Motor neuron (in vitro differentiated cells): ENCODE data around the gene BPI. TPM values are rescaled to one million over a fixed set of nuclear protein-coding genes. Genes with fewer than 3 reads are reported as not detected.
"Not testable (repeated sequence)": the region's sequence is repeated elsewhere in the genome, so short reads cannot be mapped to it uniquely, and the experiment has no call there.

Source experiments
- ATAC-seq, 8 experiments: fragments of 200-7000 bp; cut with Tn5 transposase; replicated peaks in 6 of 8; 2 replicates each; pipeline ENCODE4 v1.8.0; 2021; ENCODE audit warnings: mild to moderate bottlenecking in 8 of 8, moderate library complexity in 8 of 8
- H3K27ac ChIP-seq, 2 donors: fragments of 250-450 bp; sonication (Bioruptor Pico); 2 replicates each; pipeline ENCODE4 v1.9.0; 2021; ENCODE audit warnings: antibody characterized with exemption in 2 of 2, mild to moderate bottlenecking in 2 of 2, moderate library complexity in 1 of 2
- H3K4me1 ChIP-seq, 2 donors: fragments of 250-450 bp; sonication (Bioruptor Pico); replicated peaks in 1 of 2; 2 replicates each; pipeline ENCODE4 v1.6.1; 2021; ENCODE audit warnings: antibody characterized with exemption in 2 of 2, mild to moderate bottlenecking in 2 of 2, moderate library complexity in 1 of 2
- H3K4me3 ChIP-seq, 5 donors: fragments of 250-450 bp; sonication (Bioruptor Pico); 2 replicates each; pipeline ENCODE4 v1.9.0; 2021; ENCODE audit warnings: antibody characterized with exemption in 5 of 5, mild to moderate bottlenecking in 5 of 5, moderate library complexity in 4 of 5
- WGBS, 10 experiments: fragments of 450-650 bp; shearing (Covaris generic); methylation state at CpG; one replicate each; pipeline ENCODE4 v1.0.0; 2022; 5-methylcytosine and 5-hydroxymethylcytosine counted together
- in situ Hi-C, 9 experiments: fragments of 400-800 bp; cut with MboI; loops; one replicate each; pipeline ENCODE4 v1.15.0; 2021; ENCODE audit warnings: low sequenced_read_pairs in 9 of 9, low pct_unique_long_range_greater_than_20kb in 2 of 9; ENCODE audit not compliant: unreplicated experiment in 9 of 9
- total RNA-seq, 8 experiments: library from RNA; unstranded; fragments of 300-600 nt; gene quantifications; 2 replicates each; pipeline versions ENCODE4 v1.2.3 to v1.2.4, GENCODE V29; 2022

Gene BPI
- total RNA-seq, 8 experiments from 2014 or later = 0.05 to 2.4 (median 0.64) TPM; not detected in 4

- Histone ChIP-seq H3K4me1 (peaks cover 3 to 6% of the 10 kb centered on the region in 2 donors), H3K4me3 (no peak overlapping the region), H3K27ac (no peak overlapping the region)
- in situ Hi-C loops = no loop called here
- WGBS, 10 experiments = 42 to 89% (median 78%) methylated on average over 2 to 7 of the region's 8 CpGs
- ATAC-seq = no peak
Measured at GRCh38 chr20:38331814-38332213, 27.9 kb downstream of the BPI start.

GRCh38 chr20:38334016-38334415, 30.1 kb downstream of the BPI start:
- in situ Hi-C loops = no loop called here
- Histone ChIP-seq H3K4me1 (peaks cover 6% of the 10 kb centered on the region in 2 donors), H3K27ac (no peak overlapping the region), H3K4me3 (no peak overlapping the region)
- ATAC-seq = no peak
- 47 to 100% (median 93%) methylated on average over 1 to 3 of the region's 8 CpGs; no CpG with 5 or more reads in 5 of the 10 experiments for WGBS, 10 experiments

GRCh38 chr20:38336726-38337125, 32.8 kb downstream of the BPI start:
- Histone ChIP-seq H3K4me3 (no peak overlapping the region), H3K27ac (no peak overlapping the region), H3K4me1 (peaks cover 7% of the 10 kb centered on the region in 2 donors)
- 10 to 83% (median 69%) methylated on average over 1 to 4 of the region's 7 CpGs; no CpG with 5 or more reads in 4 of the 10 experiments for WGBS, 10 experiments
- no peak for ATAC-seq
- in situ Hi-C loops = no loop called here

- H3K4me3 ChIP-seq = no peak overlapping the region
- peak in 4 of 8 experiments; percentile 58 to 72 (median 63) for ATAC-seq
Measured at GRCh38 chr20:38337561-38338140, 33.7 kb downstream of the BPI start.

GRCh38 chr20:38338849-38339520, 35.0 kb downstream of the BPI start:
- no peak overlapping the region for H3K4me3 ChIP-seq
- WGBS, 10 experiments = 41 to 100% (median 60%) methylated on average over 1 to 5 of the region's 7 CpGs; no CpG with 5 or more reads in 2 of the 10 experiments
- H3K4me1 ChIP-seq = peaks cover 28 to 29% of the 10 kb centered on the region in 2 donors
- in situ Hi-C loops = no loop called here
- ATAC-seq = no peak
- no peak overlapping the region for H3K27ac ChIP-seq

More at GRCh38 chr20:38337561-38338140, 33.7 kb downstream of the BPI start:
- H3K27ac ChIP-seq = no peak overlapping the region
- H3K4me1 ChIP-seq = peaks cover 14 to 16% of the 10 kb centered on the region in 2 donors
- 15 to 100% (median 100%) methylated on average over 1 to 6 of the region's 6 CpGs; no CpG with 5 or more reads in 3 of the 10 experiments for WGBS, 10 experiments
- in situ Hi-C loops = no loop called here

GRCh38 chr20:38339521-38339896, 35.6 kb downstream of the BPI start:
- H3K4me3 ChIP-seq, H3K27ac ChIP-seq, in situ Hi-C loops, ATAC-seq: not testable (repeated sequence)
- H3K4me1 ChIP-seq = peaks cover 30 to 31% of the 10 kb centered on the region in 2 donors
- 32 to 100% (median 94%) methylated on average over 1 to 8 of the region's 8 CpGs for WGBS, 10 experiments

- Histone ChIP-seq H3K4me1 (peaks cover 30 to 31% of the 10 kb centered on the region in 2 donors), H3K4me3 (no peak overlapping the region), H3K27ac (no peak overlapping the region)
- WGBS, 10 experiments = 0 to 95% (median 46%) methylated on average over 1 to 3 of the region's 3 CpGs; no CpG with 5 or more reads in 2 of the 10 experiments
- in situ Hi-C loops = no loop called here
- no peak for ATAC-seq
Measured at GRCh38 chr20:38339997-38340396, 36.0 kb downstream of the BPI start.

- no peak overlapping the region for H3K4me3 ChIP-seq
- 0 to 94% (median 78%) methylated on average over 1 to 4 of the region's 6 CpGs; no CpG with 5 or more reads in 4 of the 10 experiments for WGBS, 10 experiments
- peaks cover 30 to 31% of the 10 kb centered on the region in 2 donors for H3K4me1 ChIP-seq
- H3K27ac ChIP-seq = no peak overlapping the region
- in situ Hi-C loops = no loop called here
- ATAC-seq = no peak
Measured at GRCh38 chr20:38340693-38341092, 36.7 kb downstream of the BPI start.

- Histone ChIP-seq H3K4me3 (no peak overlapping the region), H3K4me1 (peaks cover 24 to 26% of the 10 kb centered on the region in 2 donors), H3K27ac (peak overlapping the region in 1 of 2 donors; percentile 6)
- ATAC-seq = peak in 3 of 8 experiments; percentile 37 to 62 (median 53)
- 4 to 72% (median 14%) methylated on average over 2 to 5 of the region's 7 CpGs; no CpG with 5 or more reads in 3 of the 10 experiments for WGBS, 10 experiments
- in situ Hi-C loops = no loop called here
Measured at GRCh38 chr20:38342216-38342615, 38.3 kb downstream of the BPI start.

- in situ Hi-C loops = no loop called here
- no peak for ATAC-seq
- Histone ChIP-seq H3K27ac (peak overlapping the region in 1 of 2 donors; percentile 15), H3K4me3 (no peak overlapping the region), H3K4me1 (peaks cover 24 to 26% of the 10 kb centered on the region in 2 donors)
- 40 to 100% (median 88%) methylated on average over 1 to 5 of the region's 5 CpGs; no CpG with 5 or more reads in 3 of the 10 experiments for WGBS, 10 experiments
Measured at GRCh38 chr20:38342713-38343310, 38.9 kb downstream of the BPI start.

- peak in 7 of 8 experiments; percentile 26 to 84 (median 62) for ATAC-seq
- Histone ChIP-seq H3K4me3 (no peak overlapping the region), H3K4me1 (peaks cover 24 to 26% of the 10 kb centered on the region in 2 donors), H3K27ac (peak overlapping the region; percentile 56 to 81)
- in situ Hi-C loops = no loop called here
- 5 to 100% (median 59%) methylated on average over 1 to 13 of the region's 16 CpGs for WGBS, 10 experiments
Measured at GRCh38 chr20:38343311-38344106, 39.6 kb downstream of the BPI start.

- in situ Hi-C loops = no loop called here
- 71 to 100% (median 98%) methylated on average over 1 to 4 of the region's 5 CpGs; no CpG with 5 or more reads in 4 of the 10 experiments for WGBS, 10 experiments
- H3K4me1 ChIP-seq = peaks cover 24 to 26% of the 10 kb centered on the region in 2 donors
- no peak overlapping the region for H3K4me3 ChIP-seq
- peak overlapping the region; percentile 56 to 81 for H3K27ac ChIP-seq
- no peak for ATAC-seq
Measured at GRCh38 chr20:38344107-38344701, 40.2 kb downstream of the BPI start.
